ENCODE measurements around the gene PIP4K2A.
A peak's percentile ranks its signal among the peaks of the same experiment; 100 is the strongest.

PIP4K2A gene

DNA sequence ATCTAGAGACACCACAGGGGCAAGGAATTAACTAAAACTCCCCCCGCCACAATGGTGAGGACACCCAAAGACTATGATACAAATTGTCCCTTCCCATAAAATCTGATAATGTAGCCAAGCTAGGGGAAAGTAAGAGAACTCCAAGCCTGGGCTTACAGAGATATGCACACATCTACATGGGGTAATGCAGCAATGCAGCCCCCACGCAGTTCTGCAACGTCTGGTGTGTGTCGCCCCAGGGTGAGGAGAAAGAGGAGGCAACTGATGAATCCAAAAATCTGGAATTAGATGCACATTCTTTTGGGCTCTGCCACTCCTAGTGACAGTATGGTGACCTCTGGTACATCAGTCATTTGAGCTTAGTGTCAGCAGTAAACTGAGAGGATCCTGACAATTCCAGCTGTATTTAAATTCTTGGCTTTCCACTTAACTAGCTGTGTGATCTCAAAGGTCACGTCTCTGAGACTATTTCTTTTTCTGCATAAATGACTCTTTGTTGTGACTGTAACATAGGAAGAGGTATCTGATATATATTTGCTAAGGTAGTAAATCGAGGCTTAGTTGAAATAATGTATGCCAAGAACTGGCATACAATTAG is 51.5 kb downstream of the PIP4K2A start:
- DNase-seq, result no peak

DNA sequence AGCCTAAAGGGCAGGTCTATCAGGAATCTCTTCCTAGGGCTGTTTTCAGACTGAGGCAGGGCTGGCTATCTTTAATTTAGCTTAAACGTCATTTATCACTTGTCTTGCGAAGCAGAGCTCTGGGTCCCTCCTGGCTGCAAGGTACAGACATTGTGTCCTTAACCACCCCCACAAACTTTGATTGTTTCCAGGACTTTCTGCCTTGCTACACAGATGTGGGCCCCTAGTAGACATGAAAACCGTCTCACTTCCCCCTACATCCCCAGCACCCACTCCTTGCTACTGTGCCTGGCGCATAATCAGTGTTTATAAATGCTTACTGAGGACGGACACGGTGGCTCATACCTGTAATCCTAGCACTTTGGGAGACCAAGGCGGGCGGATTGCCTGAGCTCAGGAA is 54.5 kb downstream of the PIP4K2A start:
- DNase-seq, result no peak

DNA sequence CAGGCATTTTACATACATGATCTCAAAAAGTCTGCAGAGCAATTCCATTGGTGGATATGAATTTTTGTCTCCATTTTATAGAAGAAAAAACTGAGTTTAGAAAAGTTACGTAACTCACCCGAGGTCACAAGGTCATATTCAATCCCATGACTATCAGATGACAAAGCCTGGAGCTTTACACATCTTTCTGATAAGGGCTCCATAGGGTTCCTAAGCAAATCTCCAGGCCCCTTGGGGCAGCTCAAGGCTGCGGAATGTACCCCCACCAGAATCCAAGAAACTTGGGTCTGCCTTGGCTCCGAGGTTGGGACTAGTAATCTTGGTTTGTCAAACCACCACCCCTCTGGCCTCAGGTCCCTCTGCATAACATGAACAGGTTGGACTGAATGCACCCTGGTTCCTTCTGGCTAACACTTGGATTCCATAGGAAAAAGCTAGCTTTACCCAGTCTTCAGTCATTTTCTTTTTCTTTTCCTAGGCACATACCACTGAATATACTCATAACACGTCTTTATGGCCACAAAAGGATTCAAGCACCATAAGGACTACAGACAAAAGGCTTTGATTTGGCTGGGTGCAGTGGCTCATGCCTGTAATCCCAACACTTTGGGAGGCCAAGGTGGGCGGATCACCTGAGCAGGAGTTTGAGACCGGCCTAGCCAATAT is 55.5 kb downstream of the PIP4K2A start:
- no peak for DNase-seq

DNA sequence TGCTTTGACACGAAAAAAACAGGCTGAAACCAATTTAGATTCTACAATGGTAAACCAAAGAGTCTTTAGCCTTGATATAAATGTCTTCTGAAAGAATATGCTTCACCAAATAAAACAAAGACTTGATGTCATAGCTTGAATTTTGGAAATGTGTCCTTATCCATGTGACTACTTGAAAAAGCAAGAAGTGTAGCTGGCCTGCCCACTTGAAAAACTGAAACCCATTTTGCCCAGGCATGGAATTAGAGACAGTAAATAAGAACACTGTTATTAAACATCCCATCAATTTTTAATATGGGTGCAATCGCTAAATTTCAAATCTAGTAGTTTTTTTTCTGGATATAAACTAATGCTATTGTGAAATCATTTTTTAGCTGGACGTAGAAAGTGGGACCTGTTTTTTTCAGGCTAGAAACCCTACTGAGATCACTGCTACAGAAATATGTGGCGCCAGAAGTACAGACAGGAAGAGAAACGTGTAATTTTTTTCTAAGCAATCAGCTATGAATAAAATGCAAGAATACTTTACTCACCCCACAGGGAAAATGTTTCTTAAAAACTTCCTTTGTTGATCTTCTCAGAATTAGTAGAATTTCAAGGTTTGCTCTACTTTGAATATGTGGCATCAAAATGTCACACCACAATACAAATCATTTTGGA is 56.7 kb downstream of the PIP4K2A start:
- peak in 1 of 2 donors; percentile 24 for DNase-seq

DNA sequence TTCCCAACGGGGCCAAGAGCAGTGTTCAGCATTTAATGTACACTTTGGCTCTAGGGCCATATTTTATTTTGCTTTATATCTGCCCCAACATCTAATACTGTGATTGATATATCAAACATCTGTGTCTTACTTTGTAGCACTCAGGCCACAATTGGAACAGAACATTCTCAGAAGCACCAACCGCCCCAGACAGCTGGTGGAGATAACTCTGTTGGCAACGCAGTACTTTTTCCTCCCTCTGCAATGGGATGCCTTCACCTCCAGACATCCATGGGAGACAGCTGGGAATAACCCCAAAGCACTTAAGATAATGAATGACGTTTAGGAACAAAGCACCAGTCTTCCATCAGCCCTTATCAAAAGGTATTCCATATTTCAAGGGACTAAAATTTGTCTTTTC is 57.4 kb downstream of the PIP4K2A start:
- DNase-seq, result no peak

DNA sequence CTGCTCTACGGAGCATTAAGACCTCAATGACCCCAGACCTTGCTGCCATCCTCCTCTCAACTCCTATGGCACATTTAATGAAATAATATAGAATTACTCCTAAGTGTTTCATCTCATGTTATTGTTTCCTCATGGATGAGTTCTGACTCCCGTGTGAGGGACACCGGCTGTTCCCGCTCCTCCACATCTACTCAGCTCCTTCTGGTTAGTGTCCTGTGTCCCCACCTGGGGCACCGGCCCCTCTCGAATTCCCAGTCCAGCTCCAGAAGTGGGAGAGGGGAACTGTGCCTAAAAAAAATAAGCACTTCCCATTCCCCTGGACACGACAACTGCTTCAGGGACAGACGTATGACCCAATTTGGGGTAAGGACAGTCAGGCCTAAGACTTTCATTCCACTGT is 58.3 kb downstream of the PIP4K2A start:
- DNase-seq, result no peak

DNA sequence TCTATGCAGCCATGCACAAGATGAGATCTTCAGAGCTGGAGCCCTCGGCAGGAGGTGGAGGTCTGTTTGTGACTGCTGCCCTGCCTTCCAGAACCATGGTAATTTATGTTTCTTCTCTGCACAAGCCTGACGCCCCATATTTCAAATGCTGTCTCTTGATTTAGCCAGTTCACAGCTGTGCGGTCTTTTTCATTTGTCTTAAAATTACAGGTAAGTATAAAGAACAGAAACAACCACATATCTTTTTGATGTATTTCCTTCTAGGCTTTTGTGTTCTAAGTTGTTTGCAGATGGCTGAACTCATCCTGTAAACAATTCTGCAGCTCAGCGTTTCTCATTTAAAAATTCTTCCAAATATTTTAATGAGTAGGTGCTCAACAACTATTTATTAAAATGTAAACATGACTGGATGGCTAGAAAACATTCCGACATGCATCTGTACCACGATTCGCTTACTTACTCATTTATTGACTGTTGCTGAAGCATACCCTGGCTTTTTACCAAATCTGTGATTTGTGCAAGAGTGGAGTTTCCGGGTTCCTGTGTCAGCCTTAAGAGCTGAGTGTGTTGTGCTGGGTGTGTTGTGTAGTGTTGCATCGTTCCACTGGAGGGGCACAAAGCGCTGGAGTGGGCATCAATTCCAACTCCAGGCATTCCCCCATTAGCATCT is 58.9 kb downstream of the PIP4K2A start:
- no peak for DNase-seq

DNA sequence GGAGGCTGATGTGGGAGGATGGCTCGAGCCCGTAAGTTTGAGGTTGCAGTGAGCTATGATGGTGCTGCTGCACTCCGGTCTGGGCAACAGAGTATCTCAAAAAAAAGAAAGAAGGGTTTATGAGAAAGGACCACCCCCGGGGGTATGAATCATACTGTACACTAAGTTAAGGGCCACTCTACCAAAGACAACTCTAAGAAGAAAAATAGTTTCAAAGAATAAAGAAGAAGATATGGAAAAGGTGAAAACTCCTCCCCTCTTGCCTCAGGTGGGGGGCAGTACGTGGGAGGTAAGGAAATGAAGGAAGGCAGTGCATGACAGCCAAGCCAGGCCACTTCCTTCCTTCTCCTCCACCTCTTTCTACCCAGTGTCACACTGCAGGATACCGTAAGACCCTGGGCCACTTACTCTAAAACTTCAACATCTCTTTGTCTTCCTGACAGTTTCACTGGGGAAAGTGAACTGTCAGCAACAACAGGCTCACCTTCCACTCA is 61.3 kb downstream of the PIP4K2A start:
- DNase-seq, result peak in 1 of 2 donors; percentile 29

DNA sequence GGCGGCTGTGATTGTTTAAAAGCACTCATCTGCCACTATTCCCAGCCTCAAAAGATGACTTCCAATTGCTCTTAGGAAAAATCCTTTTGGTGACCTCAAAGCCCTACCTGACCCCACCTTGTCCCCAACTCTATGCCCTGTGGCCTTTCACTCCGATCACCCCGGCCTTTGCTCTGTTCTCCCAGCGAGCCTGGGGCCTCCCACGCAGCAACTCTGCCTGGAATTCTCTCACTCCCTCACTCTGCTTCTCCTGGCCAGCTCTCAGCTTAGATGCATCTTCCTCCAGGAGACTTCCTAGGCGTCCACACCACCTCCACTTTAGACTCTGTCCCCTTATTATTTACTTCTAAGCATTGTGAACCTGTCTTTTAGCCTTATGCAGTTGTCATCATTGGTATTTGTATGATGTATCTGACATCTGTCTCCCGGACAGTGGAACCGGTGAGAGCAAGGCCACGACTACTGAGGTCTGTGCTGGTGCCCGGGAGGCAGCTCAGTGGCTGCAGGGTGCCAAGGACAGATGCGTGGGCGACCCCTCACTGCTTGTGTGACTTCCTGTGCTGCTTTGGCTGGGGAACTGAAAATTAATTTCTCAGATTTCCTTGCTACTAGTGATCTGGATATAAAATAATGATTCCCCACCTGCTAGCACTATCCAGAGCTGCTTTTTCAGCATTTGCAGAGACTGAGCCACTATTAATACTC is 63.0 kb downstream of the PIP4K2A start:
- no peak for DNase-seq

DNA sequence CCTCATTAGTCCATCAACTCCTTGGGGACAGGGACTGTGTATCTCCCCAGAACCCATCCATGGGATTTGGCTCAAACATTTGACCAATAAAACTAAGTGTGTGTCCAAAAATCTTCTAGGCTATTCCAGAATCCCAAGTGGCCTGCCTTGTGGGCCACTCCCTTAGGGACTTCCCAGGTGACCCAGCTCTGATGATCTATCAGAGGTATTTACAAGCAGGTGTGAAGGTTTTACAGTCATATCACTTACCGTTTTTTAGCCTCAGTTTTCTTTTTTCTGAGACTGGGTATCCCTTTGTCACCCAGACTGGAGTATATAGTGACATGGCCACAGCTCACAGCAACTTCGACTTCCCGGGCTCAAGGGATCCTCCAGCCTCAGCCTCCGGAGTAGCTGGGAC is 64.4 kb downstream of the PIP4K2A start:
- DNase-seq, result no peak

DNA sequence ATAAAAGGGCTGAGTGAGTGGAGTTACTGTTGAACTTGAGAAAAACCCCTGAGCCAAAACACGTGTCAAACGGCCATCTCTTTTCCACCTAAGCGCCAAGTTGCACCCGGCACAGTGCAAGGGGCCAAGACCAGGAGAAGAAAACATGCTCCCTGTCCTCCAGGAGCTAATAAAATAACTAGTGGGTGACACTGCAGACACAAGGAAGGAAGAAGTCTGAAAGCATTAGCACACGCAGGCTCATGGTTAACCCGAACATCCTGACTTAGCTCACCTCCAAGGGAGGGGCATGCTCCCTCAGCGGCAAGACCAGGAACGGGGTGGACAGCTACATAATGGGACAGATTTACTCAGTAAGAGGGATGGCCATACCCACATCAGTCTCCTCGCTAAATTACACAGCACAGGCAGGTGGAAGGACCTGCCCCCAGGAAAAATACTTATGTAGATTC is 65.0 kb downstream of the PIP4K2A start:
- DNase-seq, result no peak

DNA sequence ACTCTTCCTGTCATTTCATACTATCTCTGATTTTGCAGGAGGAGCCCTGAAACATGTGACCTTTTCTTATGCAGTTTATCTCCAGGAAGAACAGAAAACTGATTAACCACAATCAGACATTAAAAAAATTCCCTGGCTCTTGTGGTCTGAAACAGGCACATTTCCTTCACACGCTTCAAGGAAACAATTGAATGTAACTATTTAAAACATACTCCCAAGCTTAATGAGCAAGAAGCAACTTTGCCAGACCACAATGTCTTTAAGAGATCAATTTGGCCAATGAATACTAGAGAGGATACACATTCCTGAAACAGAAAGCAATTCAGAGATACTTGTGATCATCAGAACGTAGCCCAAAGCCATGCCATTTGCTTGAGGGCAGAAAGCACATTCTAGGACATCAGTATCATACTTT is 65.8 kb downstream of the PIP4K2A start:
- no peak for DNase-seq

DNA sequence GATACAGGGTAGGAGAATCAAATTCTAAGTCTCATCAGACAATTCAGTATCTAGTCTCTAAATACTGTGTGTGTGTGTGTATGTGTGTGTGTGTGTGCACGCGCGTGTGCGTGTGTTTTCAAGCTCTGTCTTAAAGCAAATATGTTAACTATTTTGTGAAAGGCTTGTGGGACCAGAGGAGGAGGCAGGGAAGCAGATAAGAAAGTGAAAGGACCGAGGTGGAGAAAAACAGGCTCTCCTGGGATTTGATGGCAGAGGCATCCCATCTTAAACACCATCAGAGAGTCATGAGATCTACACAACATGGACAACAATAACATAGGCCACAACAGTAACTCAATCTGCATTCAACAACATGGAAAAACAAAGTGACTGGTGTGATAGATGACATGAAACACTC is 67.1 kb downstream of the PIP4K2A start:
- no peak for DNase-seq

DNA sequence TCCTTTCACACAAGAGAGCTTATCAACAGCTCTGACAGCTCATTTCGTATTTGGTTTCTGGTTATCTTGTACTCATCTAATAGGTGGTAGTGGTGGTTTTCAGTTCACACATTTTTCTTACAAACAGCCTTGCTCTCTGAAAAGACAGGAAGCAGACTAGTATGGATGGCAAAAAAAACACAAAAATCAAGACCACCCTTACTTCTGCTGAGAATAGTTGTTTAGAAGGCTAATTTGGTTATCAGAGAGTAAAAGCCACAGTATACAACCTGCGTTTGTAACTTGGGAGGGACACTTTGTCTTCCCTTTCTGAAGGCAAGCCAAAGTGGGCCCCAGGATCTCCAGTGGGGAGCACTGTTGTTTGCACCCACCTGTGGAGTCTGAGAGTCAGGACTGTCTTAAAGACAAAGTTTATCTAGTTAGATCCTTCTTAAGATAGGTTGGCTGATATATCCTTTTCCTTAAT is 68.0 kb downstream of the PIP4K2A start:
- DNase-seq, result peak in 1 of 2 donors; percentile 50

DNA sequence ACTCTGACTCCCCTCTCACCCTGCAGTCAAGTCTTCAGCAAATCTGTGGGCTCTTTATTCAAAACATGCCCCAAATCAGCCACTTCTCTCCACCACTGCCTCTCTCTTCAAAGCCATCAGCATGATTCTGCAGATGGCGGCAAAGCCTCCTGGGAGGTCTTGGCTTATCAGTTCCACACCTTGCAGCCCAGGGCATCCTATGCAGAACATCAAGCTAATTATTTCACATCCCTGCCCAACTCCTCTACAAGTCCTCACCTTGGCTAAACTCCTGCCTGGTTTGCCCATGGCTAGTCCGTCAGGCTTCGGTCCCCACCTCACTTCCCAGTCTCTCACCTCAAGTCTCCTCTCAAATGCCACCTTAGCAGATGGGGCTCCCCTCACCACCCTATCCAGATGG is 70.2 kb downstream of the PIP4K2A start:
- no peak for DNase-seq

DNA sequence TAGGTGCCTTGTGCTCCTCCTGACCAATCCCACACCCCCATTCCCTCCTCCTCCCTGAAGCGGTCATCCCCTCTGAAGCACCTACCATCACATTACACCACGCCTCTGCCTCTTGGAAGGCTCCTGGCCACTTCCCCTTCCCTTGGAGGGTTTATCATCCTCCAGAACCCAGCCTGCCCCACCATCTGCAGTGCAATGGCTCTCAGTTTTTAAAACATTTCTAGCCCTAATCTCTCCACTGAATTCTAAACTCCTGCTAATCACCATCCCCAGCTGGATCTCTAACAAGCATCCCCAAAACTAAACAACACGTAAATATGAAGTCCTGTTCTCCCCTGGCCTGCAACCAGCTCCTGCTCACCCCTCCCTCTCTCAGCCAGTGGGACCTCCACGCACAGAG is 70.6 kb downstream of the PIP4K2A start:
- no peak for DNase-seq

DNA sequence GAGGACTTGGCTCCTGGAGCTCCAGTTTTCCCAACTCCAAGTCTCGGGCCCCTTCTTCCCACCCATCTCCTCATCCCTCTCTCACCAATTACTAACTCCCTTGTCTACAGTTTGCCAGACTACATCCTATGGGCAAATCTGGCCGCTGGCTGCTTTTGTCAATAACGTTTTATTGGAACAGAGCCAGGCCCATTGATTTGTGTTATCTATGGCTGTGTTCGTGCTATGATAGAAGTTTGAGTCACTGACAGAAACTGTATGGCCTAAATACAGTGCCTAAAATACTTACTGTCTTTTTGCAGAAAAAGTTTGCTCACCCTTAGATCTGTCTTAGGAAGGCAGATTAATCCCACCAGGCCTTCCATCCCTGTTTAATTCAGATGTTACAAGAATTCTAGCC is 71.3 kb downstream of the PIP4K2A start:
- no peak for DNase-seq

DNA sequence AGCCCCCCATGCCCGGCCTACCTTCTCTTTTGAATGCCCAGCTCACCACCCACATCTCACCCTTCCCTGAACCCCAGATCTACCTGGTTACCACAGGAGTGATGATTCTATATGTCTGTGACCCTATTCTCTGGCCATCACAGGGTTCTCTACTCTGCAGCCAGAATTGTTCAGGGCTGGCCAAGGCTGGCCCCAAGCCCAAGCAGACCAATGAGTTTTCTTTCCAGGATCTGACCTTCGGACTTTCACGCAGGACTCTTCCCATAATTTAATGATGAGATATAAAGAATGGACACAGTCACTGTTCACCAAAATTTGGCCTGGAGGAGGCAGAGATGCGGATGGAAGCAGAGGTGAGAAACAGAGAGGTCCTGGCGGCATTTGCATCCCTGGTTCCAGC is 72.6 kb downstream of the PIP4K2A start:
- DNase-seq, result no peak

DNA sequence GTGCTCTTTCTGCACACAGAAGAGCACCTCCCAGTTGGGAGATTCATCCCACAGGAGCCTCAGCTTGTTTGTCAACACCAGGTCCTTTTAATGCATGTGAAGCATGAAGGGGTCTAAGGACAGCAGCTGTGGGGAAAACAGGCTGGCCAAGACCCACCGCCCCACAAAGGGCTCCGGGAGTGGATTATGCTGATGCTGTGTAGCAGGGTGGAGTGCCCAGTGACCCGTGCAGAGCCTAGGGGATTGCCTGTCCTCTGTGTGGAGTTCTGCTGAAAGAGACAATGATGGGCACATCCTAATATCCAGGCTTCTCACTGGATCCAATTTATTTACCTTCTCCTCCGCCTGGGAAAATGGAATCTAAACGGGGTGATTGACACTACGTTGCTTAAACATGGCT is 74.0 kb downstream of the PIP4K2A start:
- no peak for DNase-seq

DNA sequence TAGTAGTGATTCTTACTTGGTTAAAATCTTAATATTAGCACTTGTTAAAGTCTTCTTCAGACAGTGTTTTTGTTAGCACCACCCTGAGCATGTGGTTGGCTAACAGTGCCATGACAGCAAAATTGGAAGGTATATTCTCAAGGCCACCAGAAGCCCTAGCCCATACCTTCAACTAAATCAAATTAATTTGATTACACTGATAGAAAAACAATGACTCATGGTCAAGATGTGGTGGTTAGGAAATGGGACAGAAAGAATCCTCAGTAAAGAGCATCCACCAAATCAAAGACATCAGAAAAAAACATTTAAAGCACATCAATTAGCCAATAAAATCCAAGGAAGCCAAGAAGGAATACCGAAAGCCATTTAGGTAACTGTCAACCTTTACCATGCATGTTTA is 75.5 kb downstream of the PIP4K2A start:
- DNase-seq, result no peak

DNA sequence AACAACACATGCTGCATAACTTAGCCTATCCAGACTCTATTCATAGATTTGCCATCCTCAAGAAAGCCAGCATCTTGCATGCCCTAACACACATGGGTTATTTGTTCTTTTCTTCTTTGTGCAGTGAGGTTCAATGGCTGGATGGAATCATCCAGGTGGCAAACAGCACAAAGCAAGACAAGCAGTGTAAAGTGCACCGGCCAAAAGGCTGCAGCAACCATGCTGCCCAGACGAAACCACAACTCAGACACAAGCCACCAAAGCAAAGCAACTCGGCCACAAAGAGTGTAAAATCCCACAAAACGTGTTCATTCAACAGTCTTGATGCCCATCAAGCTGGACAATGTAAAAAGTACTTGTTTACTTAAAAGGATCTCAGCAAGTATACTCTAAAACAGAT is 76.9 kb downstream of the PIP4K2A start:
- DNase-seq, result no peak

DNA sequence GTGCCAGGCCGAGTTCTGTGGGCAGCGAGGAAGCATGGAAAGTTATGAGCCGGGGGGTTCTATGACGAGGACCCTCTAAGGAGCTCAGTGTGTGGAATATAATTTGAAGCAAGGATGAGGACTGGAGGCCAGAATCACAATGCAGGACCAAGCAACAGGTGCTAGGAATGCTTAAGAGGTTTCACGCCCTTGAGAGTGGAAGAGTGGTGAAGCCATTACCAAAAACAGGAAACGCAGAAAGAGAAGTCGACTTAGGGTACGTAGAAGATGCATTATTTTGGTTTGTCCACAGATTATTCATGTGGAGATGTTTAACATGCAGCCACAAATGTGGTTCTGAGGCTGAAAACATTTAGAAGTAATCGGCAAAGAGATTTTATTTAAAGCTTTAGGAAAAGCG is 78.7 kb downstream of the PIP4K2A start:
- no peak for DNase-seq

Measured in bone marrow (tissue), 2 donors.